ENCODE results near the gene SYNDIG1L.
A peak's percentile ranks its signal among the peaks of the same experiment; 100 is the strongest.
"Not testable (repeated sequence)": the region's sequence is repeated elsewhere in the genome, so short reads cannot be mapped to it uniquely, and the experiment has no call there.

The SYNDIG1L gene

DNA sequence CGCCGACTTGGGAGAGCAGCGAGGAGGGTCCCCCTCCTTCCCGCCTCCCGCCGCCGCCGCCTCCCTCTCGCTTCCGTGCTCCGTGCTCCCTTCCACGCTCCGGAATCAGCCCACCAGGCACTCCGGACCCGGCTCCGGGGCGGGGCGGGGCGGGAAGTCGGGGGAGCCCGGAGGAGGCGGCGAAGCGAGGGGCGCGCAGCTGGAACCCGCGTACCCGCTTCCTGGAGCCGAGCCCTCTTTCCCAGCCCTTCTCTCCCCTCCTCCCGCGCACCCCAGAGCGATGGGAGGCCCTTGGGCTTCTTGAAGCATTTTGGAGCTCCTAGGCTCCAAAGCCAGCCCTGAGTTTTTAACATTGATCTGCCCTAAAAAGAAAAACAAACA is at the start of gene SYNDIG1L:
SYNDIG1L (minus strand) TSS at position 9 of the 381 bp plus-strand sequence. CDS start 16,466 bp downstream, outside the sequence.
- no peak for DNase-seq

DNA sequence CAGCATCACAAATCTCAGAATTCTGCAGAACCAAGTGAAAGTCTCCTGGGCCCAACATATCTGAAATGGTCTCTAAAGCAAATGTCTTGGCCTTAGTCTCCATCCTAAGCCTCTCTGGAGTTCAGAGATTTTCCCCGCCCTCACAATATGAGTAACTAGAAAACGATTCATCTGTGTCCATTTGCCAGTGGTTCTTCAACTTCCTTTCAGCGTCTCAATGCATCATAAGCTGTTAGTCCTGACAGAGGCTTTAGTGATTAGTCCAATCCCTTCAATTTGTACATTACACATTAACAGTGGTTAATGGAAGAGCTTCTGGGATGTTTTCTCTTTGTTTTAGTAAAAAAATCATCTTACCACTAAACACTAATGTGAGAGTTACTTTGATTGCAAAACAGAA is 49.7 kb upstream of the SYNDIG1L start:
- DNase-seq: no peak

DNA sequence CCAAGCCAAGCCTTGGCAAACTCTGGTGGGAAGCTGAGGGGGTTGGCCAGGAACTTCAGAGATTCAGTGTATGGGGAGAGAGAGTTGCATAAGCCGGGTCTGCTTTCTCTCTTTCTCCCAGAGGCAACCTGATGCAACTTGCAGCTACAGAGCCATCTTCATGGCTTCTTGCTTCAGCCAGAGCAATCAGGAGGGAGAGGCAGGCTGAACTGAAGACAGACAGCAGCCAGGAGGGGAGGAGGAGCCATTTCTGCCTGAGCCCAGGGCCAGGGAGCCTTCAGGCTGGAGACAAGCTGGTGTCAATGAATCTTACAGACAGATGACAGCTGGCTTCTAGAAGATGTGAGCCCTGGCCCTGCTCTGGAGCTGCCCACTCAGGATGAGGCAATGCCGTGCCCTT is 48.4 kb upstream of the SYNDIG1L start:
- no peak for DNase-seq

DNA sequence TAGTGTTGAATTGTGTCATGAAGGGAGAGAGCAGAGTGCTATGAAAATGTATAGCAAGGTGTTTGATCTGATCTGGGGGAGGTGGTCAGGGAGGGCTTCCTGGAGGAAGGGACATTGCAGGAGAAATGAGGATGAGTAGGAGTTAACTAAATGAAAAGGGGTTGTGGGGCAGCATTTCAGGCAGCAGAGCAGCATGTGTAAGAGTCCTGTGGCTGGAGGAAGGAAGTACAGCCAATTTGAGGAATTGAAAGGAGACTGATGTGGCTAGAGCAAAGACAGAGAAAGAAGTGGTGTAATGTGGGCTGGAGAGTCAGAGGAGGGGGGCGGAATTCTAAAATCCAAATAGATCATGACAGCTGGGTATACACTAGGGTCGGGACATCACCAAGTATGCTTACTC is 46.6 kb upstream of the SYNDIG1L start:
- DNase-seq: no peak

DNA sequence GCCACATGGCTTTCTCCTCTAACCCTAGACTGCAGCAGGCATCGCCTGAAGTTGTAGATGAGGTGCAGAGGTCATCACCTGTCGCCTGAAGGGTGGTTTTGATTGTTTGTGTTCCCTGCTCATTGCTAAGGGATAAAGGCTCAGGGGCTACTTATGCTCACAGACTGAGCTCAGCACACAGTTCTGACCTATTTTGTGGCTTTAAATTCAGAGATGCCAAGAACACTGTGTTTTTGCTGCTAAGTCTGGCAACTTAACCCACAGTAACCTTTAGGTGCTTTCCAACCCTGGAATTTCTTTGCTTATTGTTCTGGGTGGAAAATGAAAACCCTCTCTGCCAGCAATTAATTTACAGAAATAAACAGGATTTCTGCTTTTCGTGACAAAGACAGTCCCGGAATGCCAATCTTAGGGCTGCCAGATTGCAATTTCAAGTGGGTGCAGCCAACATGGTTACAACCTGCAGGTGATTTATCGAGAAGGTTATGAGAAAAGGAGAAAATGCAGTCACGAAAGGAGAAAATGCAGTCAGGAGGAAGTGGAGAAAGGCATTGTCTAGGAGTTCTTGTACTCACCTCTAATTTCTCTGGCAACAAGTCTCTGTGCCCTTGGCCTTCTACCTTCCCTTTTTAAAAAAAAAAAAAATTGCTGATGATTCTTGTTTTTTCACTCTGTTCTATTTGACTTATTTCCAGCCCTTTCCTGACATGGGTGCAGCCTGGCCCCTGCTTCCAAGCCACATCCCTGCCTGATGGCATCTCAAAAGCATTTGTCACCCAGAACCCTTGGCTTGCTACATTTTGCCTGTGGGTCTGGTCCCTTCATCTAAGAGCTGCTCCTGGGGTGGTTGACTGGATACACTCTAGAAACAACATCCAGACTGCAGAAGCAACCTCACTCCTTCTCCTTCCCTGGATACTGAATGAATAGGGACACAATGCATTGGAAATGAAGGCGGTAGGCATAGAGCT is 43.8 kb upstream of the SYNDIG1L start:
- no peak for DNase-seq

DNA sequence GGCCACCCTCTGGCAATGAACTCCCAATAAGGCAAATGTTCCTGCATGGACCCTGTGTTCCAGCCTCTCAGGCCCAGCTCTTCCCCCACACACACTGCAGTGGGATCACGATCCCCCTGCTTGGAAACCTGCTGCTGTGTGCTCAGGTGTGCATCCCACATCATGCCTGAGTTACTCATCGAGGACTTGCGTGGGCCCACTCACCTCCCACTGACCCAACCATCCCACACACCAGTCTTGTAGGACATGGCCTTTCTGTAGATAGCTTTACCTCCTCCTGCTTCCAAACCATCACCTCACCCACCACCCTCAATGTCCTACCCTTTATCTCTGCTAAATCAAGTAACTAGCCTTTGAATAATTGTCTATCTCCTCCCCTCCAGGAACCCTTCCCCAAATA is 42.5 kb upstream of the SYNDIG1L start:
- DNase-seq: no peak

DNA sequence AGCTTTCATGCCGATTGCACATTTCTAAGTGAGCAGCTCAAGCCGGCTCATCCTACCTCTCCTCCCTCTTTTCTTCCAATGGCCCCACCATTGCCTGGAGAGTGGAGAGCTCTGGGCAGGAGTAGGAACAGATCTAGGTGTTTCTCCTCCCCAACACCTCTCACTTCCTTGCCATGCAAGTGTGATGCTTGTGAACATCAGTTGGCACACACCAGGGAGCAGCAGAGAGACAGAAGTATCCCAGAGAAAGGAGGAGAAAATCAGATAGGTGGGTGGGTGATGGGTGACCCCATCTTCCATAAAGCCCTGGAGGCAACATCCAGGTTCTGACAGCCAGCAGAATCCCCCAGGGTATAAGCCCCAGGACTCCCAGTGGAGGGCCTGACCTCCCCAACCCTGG is 39.3 kb upstream of the SYNDIG1L start:
- no peak for DNase-seq

DNA sequence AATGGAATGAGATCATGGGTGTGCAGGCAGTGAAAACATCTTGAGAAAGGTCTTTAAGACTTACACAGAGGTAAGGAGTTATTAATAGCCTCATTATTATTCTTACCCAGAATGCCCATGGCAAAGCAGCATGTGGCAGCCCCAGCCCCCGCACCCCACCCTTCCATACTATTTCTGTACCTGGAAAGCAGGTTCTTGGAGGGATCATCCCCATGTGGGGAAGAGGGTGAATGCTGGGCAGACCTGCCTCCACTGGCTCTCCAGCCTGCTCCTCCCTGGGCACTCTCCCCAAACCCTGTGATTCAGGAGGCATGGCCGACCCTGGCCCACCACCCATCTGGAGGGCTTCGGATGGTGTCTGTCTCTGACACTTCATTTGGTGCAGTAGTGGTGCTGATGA is 38.8 kb upstream of the SYNDIG1L start:
- no peak for DNase-seq

DNA sequence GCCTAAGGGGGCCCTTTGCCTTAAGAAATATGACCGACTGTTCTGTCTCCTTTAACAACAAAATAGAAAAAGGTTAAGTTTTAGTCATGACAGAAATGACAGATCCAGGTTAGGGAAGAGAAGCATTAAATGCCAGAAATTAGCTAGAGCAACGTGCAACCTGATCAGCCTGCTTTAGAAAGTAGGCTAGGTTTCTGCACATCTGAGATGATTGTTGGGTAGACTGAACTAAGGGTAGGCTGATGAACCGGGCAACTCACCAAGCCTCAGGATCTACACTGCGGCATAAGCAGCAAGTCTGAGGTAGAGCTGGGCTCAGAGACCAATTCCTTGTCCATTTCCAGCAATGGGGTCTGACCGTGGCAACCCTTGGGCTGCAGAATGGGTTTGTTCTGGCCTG is 37.7 kb upstream of the SYNDIG1L start:
- DNase-seq: no peak

DNA sequence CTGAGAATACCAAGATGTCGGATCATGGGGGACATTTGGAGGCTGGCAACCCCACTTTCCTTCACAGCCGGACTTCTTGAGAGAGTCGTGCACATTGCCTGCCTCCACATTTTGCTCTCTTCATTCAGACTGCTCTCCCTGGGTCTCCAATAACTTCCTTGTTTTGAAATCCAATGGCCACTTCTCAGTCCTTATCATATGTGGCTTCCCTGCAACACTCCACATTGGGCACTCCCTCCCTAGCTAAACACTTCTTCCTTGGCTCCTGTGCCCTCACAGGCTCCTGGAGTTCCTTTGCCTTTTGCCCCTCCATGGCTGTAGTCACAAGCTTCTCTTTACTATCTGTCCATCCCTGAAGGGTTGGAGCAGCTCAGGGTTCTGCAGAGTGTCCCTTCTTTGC is 37.0 kb upstream of the SYNDIG1L start:
- DNase-seq: no peak

DNA sequence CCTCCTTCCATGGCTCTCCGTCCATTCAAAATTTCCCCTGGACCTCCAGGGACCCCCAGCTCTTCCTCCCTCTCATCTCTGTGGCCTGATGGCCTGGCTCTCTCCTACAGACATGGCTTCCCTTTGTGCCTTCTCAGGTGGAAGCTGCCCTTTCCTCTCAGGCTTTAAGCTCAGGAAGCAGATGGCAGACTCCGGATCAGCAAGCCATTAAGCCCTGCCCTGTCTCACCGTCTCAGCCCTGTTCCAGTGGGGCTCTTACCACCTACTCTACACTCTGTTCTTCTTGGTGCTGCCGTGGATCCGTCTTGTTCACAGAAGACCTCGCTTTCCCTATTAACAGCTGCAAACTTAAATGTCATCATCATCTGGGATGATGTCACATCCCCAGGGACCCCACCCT is 34.0 kb upstream of the SYNDIG1L start:
- no peak for DNase-seq

DNA sequence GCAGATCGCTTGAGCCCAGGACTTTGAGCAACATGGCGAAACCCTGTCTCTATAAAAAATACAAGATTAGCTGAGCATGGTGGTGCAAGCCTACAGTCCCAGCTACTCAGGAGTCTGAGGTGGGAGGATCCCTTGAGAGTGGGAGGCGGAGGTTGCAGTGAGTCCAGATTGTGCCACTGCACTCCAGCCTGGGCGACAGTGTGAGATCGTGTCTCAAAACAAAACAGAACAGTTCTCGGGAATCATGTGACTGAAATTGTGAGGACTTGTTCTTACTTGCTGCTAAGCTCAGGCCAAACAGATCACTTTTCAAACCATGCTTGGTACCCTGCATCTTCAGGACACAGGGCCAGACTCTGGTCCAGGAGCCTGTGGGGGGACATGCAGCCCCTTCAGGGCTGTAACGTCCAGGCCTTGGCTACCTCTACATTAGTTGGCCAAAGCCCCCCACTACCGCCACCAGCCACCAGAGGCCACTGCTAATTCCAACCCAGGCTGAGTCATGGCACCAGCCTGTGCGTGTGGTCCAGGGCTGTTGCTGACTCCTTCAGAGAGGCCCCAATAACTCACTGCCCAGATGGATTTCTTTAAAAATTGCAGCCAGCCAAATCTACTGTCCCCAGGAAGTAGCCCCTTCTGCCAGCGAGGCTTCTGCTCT is 33.4 kb upstream of the SYNDIG1L start:
- DNase-seq: peak; percentile 75

DNA sequence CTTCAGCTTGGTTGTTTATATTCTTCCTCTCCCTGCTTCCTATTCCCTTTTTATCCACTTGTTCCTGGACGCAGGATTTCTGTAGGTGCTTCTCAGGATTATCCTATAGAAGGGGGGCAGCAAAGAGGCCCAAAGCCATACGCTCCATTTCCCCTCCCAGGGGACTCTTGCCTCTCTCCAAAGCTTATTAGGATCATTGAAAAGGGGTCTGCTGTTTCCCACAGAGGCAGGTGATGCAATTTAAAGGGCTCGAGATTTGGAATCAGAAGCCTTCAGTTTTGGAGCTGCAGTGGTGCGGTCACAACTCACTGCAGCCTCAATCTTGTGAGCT is 31.5 kb upstream of the SYNDIG1L start:
- no peak for DNase-seq

DNA sequence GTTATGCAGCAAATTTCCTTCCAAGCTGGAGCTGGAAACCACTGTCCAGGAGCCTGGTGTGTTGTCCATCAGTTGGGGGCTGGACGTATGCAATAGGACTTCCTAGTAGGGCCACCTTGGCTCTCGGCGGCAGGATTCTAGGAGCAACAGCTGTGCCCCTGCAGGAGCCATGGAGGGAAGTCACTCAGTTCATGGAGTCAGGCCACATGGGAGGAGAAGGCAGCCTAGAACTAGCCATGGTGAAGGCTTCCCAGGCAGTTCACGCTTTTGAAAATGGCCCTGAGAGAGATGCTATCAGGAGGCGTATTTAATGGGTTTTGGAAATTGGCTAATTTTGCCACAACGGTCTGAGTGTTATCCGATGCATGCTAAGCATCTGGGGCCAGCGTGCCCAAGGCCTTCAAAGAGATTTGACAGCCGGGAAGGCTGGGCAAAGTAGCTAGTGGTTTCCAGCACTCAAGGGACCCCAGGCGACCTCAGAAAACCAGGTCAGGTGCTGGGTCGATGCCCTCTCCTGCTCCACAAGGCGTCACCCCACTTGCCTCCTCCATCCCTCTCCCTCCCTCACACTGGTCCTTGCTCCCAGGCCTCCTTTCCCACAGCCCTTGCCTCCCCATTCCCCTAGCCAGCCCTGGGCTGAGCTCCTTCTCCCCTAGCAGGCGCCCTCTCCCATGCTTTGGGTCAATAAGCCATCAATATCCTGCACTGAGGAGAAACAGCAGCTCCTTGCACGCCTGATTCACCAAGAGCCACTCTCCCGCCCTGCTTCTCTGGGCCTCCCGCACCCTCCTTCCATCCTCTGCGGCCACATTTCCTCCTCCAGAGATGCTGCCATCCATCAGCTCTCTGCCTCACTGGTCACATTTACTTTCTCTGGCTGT is 30.9 kb upstream of the SYNDIG1L start:
- DNase-seq: no peak

DNA sequence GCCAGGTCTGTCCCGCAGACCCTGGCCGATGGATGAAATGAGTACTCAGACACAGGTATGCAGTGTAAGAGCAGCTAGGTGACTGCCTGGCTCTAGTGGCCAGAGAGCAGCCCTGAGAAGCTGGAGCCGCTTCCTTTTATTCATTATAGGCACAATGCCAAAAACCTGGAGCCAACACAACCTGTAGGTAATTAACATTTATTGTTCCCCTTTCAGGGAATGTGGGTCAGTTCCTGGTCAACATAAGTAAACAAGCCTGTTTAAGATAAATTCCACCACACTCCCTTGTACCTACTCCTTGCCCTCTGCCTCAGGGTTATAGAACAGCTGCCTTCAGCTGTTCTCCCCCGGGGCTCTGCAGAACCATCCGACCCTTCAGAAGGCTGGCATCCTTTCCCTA is 28.4 kb upstream of the SYNDIG1L start:
- DNase-seq: not testable (repeated sequence)

DNA sequence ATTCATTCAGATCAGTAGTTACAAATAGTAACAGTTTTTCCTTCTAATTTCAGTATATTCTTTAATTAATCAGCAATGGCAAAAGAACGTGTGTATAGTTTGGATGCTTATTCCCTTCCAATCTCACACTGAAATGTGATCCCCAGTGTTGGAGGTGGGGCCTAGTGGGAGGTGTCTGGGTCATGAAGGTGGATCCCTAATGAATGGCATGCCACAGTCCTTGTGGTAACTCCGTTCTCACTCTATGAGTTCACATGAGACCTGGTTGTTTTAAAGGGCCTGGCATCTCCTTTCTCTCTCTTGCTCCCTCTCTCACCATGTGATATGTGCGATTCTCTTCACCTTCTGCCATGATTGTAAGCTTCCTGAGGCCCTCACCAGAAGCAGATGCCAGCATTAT is 18.9 kb upstream of the SYNDIG1L start:
- no peak for DNase-seq

DNA sequence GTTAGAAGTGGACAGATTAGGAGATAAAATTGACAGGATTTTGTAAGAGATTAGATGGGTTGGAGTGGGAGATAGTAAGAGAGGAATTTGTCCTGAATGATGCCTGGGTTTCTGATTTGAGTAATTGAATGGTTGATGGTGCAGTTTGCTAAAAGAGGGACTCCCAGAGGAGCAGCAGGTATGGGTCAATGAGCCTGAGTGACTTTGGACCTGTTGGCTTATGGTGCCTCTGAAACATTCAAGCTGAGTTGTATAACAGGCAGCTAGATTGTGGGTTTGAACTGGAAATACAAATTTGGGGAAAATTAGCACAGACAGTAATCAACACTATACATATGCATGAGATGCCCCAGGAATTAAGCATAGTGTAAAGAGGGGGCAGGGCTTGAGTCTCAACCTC is 16.7 kb upstream of the SYNDIG1L start:
- no peak for DNase-seq

DNA sequence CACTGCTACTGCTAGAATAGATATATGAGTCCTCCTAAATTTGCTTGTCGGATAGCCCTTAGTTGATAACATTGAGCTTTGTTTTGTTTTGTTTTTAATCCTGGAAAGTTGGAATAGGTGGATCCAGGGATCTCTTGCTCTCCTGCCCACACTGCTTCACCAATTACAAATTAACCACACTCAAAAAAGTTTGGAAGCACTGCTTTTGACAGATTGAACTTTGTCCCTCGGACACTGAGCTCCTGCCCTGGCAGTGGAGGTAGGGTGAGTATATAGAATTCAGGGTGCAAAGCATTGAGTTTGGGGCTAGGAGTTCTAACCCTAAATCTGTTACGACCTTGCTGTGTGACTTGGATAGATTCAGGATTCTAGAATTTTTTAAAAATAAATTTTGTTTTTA is 15.1 kb upstream of the SYNDIG1L start:
- no peak for DNase-seq

DNA sequence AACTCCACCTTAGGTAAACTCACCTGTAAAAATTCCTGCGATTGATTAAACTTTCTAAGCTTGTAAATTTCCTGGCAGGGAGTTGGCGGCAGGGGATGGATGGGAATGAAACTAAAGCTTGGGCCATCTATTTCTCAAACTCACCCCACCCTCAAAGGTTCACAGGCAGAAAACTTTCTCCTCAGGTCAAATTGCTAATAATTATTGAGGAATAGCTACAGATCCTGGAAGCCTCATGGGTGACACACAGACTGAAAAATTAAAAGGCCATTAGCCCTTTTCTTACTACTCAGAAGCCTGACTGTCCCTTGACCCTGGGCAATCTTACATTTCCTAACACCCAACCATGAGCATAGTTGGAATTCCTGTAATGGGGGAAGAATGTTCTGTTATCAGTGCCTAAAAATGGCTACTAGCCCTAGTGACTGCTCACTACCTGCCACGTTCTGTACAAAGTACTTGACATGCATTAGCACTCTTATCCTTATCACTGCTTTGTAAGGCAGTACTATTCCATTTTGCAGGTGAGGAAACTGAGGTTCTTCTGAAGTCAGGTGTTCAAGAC is 12.4 kb upstream of the SYNDIG1L start:
- DNase-seq: no peak

DNA sequence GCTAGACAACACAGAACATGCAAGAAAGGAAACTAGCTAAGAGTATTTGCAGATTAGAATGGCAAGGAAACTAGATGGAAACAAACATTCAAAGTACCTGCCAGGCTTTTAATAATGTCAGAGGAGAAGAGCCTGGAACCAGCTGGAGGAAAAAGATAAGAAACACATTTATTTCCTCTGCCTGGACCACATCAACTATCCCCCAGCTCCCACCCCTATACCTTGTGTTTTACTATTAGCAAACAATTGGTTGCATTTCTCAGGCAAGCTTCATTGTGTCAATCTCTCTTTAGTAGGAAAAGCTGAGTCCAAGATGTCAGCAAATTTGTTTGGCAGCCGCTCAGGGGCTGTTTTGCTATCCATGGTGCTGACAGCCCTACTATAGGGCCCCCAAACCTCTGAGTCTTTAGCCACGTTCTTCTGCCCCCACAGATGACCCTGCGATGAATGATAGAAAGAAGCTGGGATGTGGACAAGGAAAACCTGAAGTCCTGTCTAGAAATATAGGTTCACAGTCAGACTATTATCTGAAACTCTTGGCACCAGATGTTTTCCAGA is 11.6 kb upstream of the SYNDIG1L start:
- peak; percentile 26 for DNase-seq

DNA sequence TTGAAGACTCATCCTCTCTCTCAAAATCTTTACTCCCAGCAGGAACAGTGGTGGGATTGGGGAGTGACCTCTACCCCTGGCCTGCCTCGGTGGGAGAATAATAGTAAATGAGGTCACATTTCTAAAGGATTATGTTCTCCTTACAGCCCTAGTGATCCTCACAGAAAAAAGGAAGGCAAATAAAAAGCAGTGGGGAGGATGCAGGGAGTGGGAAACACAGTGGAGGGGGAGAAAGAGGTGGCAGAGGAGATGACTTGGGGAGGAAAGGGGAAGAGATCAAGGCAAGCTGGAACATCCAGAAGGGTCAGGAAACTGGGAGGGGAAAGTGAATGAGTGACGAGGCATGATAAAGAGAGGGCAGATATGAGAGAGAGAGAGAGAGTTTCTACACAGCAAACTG is 8.3 kb upstream of the SYNDIG1L start:
- no peak for DNase-seq

DNA sequence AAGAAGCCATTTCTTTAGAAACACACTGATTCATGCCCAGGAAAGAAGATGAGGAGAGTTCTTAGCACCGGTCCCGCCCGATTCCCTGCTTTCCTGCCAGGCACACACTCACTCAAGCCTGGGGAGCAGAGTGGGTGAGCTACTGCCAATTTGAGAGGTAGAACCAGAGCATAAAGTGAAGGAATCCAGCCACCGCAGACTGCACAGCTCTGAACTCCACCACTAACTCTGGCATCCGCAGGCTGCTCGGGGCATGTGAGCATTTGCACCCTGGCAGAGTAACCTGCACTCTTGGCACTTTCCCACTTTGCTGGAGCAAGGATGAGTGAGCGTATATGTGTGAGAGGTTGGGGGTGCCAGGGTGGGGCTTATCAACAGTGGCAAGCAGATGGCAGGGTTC is 4.0 kb upstream of the SYNDIG1L start:
- DNase-seq: no peak

DNA sequence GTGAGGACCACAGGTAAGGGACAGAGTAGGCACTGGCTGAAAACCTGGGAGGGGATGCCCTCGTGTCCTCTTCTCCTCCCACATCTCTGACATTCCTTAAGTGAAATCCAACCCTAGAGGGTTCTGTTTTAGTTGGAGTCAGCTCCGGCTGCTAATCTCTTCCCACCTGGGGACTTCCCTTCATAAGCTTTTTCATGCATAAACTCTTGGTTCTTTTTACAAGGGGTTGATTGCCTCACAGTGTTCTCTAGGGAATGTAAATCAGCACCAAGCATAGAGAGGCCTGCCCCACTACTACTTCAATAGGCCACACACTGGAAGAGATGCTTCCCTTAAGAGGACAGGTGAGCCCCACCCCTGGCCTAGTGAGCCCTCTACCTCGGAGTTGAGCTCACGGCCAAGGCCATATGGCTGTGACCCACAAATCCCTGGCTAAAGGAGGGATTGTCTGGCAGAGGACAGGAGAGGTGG is 3.2 kb upstream of the SYNDIG1L start:
- no peak for DNase-seq

Measured in hematopoietic multipotent progenitor cell treated with erythropoietin and hydrocortisone succinate and interleukin-3 and kit ligand, for 6 days (in vitro differentiated cells).